ENCODE results near the gene CATSPERZ. TPM values are rescaled to one million over a fixed set of nuclear protein-coding genes. Genes with fewer than 3 reads are reported as not detected.

CATSPERZ gene
- total RNA-seq, 1 donor from 2014 or later, result not detected

DNA sequence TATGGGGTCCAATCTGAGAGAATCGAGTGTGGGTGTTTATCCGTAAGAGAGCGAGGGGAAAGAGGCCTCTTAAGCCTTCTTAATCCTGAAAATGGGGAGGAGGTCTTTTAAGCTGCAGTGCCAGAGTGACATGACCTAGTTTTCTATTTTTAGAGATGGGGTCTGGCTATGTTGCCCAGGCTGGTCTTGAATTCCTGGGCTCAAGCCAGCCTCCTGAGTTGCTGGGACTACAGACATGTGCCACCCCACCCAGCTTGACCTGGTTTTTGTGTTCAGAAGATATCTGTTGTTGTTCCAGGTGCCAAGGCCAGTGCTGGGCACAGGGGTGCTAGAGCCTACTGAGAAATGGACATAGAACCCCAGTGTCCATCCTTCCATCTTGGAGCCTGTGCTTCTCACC lies 17.1 kb upstream of the CATSPERZ start:
- H3K27ac ChIP-seq, result peak overlapping the region; percentile 94
- no peaks in the 10 kb centered on the region for H3K9me3 ChIP-seq
- no peak for DNase-seq (ENCODE audit: extremely low spot score in 2 of 2)
- peaks cover 37% of the 10 kb centered on the region for H3K4me1 ChIP-seq
- peaks cover 0 to 10% of the 10 kb centered on the region in 2 donors for H3K36me3 ChIP-seq
- TF ChIP-seq POLR2AphosphoS5 (IDR thresholded peaks at IDR 0.05; ENCODE audit: insufficient read depth in 1 of 2, low read depth in 1 of 2) (no peak), POLR2A (IDR thresholded peaks at IDR 0.05) (no peak)
- TF ChIP-seq, protein P1, sequence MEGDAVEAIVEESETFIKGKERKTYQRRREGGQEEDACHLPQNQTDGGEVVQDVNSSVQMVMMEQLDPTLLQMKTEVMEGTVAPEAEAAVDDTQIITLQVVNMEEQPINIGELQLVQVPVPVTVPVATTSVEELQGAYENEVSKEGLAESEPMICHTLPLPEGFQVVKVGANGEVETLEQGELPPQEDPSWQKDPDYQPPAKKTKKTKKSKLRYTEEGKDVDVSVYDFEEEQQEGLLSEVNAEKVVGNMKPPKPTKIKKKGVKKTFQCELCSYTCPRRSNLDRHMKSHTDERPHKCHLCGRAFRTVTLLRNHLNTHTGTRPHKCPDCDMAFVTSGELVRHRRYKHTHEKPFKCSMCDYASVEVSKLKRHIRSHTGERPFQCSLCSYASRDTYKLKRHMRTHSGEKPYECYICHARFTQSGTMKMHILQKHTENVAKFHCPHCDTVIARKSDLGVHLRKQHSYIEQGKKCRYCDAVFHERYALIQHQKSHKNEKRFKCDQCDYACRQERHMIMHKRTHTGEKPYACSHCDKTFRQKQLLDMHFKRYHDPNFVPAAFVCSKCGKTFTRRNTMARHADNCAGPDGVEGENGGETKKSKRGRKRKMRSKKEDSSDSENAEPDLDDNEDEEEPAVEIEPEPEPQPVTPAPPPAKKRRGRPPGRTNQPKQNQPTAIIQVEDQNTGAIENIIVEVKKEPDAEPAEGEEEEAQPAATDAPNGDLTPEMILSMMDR (IDR thresholded peaks at IDR 0.05), result no peak
- intact Hi-C loops (cut with DNase I), result no loop called here
- no peaks in the 10 kb centered on the region for H3K27me3 ChIP-seq
- no peak overlapping the region for H3K4me3 ChIP-seq

DNA sequence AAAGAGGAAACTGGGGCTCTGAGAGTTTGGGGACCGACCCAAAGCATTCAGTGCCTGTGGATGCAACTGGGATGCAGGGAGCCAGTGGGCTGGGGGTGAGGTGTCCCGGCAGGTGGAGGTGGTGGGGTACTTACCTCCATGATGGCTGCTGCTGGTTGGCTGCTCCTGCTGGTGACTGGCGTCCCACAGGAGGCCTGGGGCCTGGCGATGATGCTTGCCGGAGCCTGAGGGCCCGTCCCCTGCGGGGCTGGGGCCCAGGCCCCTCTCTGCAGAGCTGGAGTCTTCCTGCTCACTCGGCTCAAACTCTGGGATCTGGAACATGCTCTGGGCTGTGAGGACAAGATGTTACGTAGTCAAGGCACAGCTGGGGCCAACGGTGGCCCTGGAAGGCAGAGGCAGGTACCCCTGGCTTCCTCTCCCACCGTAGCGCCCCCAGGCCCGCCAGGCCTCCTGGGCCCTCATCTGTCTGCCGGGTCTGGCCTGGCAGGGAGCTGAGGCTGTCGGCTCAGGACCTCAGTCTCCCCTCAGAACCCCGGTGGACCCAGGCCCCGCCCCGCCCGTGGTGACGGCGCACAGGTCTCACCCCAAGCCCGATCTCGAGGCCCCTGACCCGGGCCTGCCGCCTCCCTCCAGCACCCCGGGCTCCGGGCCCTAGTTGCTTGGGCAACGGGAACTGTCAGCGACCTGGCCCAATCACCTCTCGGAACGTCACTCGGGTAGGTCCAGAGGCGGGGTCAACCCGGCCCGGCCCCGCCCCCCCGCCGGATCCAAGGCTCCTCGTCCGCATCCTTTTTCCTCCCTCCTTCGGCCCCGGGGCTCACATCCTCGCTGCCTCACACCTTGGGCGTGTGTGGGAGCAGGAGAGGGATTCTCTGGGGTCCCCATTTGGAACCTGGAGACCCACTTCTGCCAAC lies 15.9 kb upstream of the CATSPERZ start, which contains the start of gene BAD:
TSS of gene BAD (minus strand) at position 618 of the 914 bp plus-strand sequence. CDS start at position 321, 297 bp downstream.
- no peaks in the 10 kb centered on the region for H3K36me3 ChIP-seq
- intact Hi-C loops (cut with DNase I), result no loop called here
- H3K27ac ChIP-seq, result peak within 1 kb of the TSS; percentile 94
- TF ChIP-seq, protein P1 (IDR thresholded peaks at IDR 0.05), result no peak
- TF ChIP-seq POLR2A (IDR thresholded peaks at IDR 0.05), result peak in 1 of 2 donors; percentile 53
- TF ChIP-seq POLR2AphosphoS5 (IDR thresholded peaks at IDR 0.05; ENCODE audit: insufficient read depth in 1 of 2, low read depth in 1 of 2), result peak; percentile 60 to 96
- peak in 1 of 2 donors; percentile 96 for DNase-seq (ENCODE audit: extremely low spot score in 2 of 2)
- no peaks in the 10 kb centered on the region for H3K27me3 ChIP-seq
- peak within 1 kb of the TSS; percentile 61 to 83 for H3K4me3 ChIP-seq
- peaks cover 37% of the 10 kb centered on the region for H3K4me1 ChIP-seq
- H3K9me3 ChIP-seq, result no peaks in the 10 kb centered on the region

DNA sequence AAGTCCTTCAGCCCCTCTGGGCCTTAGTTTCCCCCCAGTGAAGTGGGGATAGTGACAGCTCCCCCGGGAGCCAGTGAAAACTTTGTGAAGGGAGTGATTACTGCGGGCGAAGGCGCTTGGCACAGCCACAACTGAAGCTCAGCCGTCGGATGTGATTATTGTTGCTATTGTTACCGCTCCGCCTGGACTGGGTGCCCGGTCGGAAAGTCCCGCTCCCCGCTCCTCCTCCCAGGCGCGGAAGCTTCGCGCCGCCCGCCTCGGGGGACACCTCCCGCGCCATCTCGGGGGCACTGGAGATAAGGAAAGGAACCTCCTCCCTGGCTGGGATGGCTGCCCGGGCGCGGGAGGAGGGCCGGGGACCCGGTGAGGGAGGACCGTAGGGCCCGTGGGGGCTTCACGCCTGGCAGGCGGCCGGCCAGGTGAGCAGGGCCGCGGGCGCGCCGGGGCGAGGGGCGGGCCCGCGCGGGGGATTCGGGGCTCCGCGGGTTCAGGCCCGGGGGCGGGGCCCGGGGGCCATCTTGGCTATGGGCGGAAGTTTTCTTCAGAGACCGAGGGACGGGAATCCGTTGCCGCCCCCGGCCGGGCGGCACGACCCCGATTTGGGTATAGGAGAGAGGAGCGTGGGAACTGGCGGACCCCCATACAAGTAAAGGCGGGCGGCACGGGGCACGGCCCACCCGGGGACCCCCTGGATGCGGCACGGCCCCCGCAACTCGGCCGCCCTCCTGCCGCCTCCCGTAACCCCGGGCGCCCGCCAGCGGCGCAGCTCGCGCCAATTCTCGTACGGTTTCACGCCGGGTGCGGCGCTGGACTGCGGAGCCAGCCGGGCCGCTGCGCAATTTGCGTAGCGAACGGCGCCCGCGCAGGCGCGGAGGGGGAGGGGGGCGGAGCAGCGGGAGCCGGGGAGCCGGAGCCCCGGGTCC lies 14.9 kb upstream of the CATSPERZ start, which contains the start of gene GPR137:
TSS of gene GPR137 (plus strand) at position 887 of the 923 bp plus-strand sequence. CDS start 677 bp downstream, outside the sequence.
- no peaks in the 10 kb centered on the region for H3K9me3 ChIP-seq
- H3K36me3 ChIP-seq, result no peaks in the 10 kb centered on the region
- DNase-seq (ENCODE audit: extremely low spot score in 2 of 2), result no peak
- peak within 1 kb of the TSS; percentile 61 to 83 for H3K4me3 ChIP-seq
- peaks cover 37% of the 10 kb centered on the region for H3K4me1 ChIP-seq
- no peaks in the 10 kb centered on the region for H3K27me3 ChIP-seq
- intact Hi-C loops (cut with DNase I), result no loop called here
- no peak for TF ChIP-seq POLR2A (IDR thresholded peaks at IDR 0.05)
- peak in 1 of 2 donors; percentile 78 for TF ChIP-seq POLR2AphosphoS5 (IDR thresholded peaks at IDR 0.05; ENCODE audit: insufficient read depth in 1 of 2, low read depth in 1 of 2)
- H3K27ac ChIP-seq, result peak within 1 kb of the TSS; percentile 94

DNA sequence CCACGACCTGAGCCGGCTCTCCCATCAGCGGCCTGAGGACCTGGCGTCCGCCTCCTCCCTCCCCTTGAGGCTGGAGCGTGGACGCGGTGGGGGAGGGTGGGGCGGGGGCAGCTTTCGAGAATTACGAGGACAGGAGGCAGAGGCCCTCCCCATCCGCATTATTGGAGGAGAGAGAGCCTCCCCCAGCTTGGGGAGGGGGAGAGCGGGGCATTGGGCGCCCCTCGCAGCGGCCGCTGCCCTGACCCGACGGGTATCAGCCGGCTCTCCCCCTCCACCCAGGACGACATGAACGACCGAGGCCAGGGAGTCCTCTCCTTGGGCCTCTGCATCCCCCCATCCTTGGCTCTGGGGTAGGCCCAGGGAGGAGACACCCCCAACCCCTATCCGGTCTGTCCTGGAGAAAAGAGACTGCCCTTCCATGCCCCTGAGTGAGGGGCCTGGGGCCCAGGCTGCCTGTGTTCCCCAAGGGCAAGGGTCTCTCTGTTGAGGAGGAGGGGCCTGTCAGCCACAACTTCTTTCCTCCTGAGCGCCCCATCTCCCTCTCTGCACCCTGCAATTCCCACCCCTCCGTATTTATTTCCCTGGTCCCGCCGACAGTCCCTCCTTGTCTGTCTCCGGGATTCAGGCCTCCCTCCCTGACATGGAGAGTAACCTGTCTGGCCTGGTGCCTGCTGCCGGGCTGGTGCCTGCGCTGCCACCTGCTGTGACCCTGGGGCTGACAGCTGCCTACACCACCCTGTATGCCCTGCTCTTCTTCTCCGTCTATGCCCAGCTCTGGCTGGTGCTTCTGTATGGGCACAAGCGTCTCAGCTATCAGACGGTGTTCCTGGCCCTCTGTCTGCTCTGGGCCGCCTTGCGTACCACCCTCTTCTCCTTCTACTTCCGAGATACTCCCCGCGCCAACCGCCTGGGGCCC lies 14.0 kb upstream of the CATSPERZ start:
- no peak for DNase-seq (ENCODE audit: extremely low spot score in 2 of 2)
- Histone ChIP-seq H3K27ac (peak overlapping the region; percentile 94), H3K36me3 (no peaks in the 10 kb centered on the region), H3K4me1 (peaks cover 42% of the 10 kb centered on the region), H3K27me3 (no peaks in the 10 kb centered on the region), H3K4me3 (peak overlapping the region; percentile 61 to 83), H3K9me3 (no peaks in the 10 kb centered on the region)
- intact Hi-C loops (cut with DNase I), result no loop called here
- TF ChIP-seq, protein P1 (IDR thresholded peaks at IDR 0.05), result no peak
- TF ChIP-seq POLR2A (IDR thresholded peaks at IDR 0.05) (no peak), POLR2AphosphoS5 (IDR thresholded peaks at IDR 0.05; ENCODE audit: insufficient read depth in 1 of 2, low read depth in 1 of 2) (no peak)
